Endothelial cell of umbilical vein (primary cell): ENCODE measurements around the gene TUBA4A. TPM values are rescaled to one million over a fixed set of nuclear protein-coding genes. Genes with fewer than 3 reads are reported as not detected.
A peak's percentile ranks its signal among the peaks of the same experiment; 100 is the strongest.

Source experiments
- BruUV-seq: library from RNA; stranded (reverse); fragments of 400-500 nt; replicated peaks from 2 replicates; lab custom pipeline; 2021; lab: Mats Ljungman, UMichigan
- CTCF ChIA-PET: fragments of 300-600, 350-600 bp; sonication (Branson Sonifier 250); formaldehyde crosslinking; loops from one replicate; lab custom pipeline; 2021; ENCODE audit warnings: antibody characterized with exemption, inconsistent platforms; lab: Charles Lee
- POLR2A ChIA-PET: fragments of 300-600, 350-600 bp; sonication (Branson Sonifier 250); formaldehyde crosslinking; loops from one replicate; lab custom pipeline; 2021; ENCODE audit warnings: antibody characterized with exemption, inconsistent platforms; lab: Charles Lee
- DNase-seq: peaks from one replicate; pipeline ENCODE4 v3.0.0-alpha.2; 2011; ENCODE audit warnings: low read depth, low spot score
- FAIRE-seq: peaks from 2 replicates; lab custom pipeline; 2011; peaks lifted over from hg19 to GRCh38; lab: Jason Lieb, UNC
- H2AFZ ChIP-seq: 2 replicates; pipeline ENCODE4 v1.6.0; 2012; ENCODE audit warnings: low read depth, low read length, control low read depth, inconsistent platforms
- H3K27ac ChIP-seq: 2 replicates; pipeline ENCODE4 v1.5.1; 2011; ENCODE audit warnings: low read depth, mild to moderate bottlenecking, control low read depth, low read length, moderate library complexity; ENCODE audit not compliant: insufficient read depth
- H3K27me3 ChIP-seq, 2 experiments: 2 replicates each; pipeline versions ENCODE4 v1.6.0 to v1.6.1; 2011; ENCODE audit warnings: low read length in 2 of 2, mixed read lengths in 1 of 2; ENCODE audit not compliant: control insufficient read depth in 2 of 2, insufficient read depth in 2 of 2
- H3K36me3 ChIP-seq, 2 experiments: 2 replicates in 1 of 2; 3 replicates in 1 of 2; pipeline ENCODE4 v1.5.1; 2011; ENCODE audit warnings: low read length in 2 of 2, mild to moderate bottlenecking in 1 of 2, moderate library complexity in 1 of 2; ENCODE audit not compliant: control insufficient read depth in 2 of 2, insufficient read depth in 2 of 2; ENCODE audit errors: extremely low read depth in 1 of 2
- H3K4me1 ChIP-seq: 3 replicates; pipeline ENCODE4 v1.5.1; 2011; ENCODE audit warnings: mild to moderate bottlenecking, low read length; ENCODE audit not compliant: control insufficient read depth, insufficient read depth; ENCODE audit errors: extremely low read depth
- H3K4me2 ChIP-seq: 2 replicates; pipeline ENCODE4 v1.6.1; 2011; ENCODE audit warnings: low read length, control low read depth, mixed read lengths; ENCODE audit not compliant: insufficient read depth
- H3K4me3 ChIP-seq, 3 experiments: fragments of 200-600 bp in 1 of 3; sonication (generic), shearing (Covaris generic) in 1 of 3; replicated peaks in 1 of 3; 2 replicates each; pipeline ENCODE4 v1.5.1; 2011 to 2016; ENCODE audit warnings: control low read depth in 3 of 3, low read length in 3 of 3, mild to moderate bottlenecking in 2 of 3, inconsistent platforms in 1 of 3, low read depth in 1 of 3, moderate library complexity in 1 of 3; ENCODE audit not compliant: insufficient read depth in 1 of 3
- H3K79me2 ChIP-seq: 2 replicates; pipeline ENCODE4 v1.6.0; 2012; ENCODE audit warnings: low read length, inconsistent platforms; ENCODE audit not compliant: control insufficient read depth, insufficient read depth
- H3K9ac ChIP-seq: replicated peaks from 2 replicates; pipeline ENCODE3; 2011; ENCODE audit warnings: low read length, control low read depth; ENCODE audit not compliant: insufficient read depth; ENCODE audit errors: extremely low read depth
- H3K9me1 ChIP-seq: replicated peaks from 3 replicates; pipeline ENCODE4 v1.6.0; 2011; ENCODE audit warnings: mild to moderate bottlenecking, low read length; ENCODE audit not compliant: control insufficient read depth, insufficient read depth; ENCODE audit errors: extremely low read depth
- H3K9me3 ChIP-seq: replicated peaks from 2 replicates; pipeline ENCODE4 v1.5.1; 2012; ENCODE audit warnings: low read length, inconsistent platforms; ENCODE audit not compliant: control insufficient read depth, insufficient read depth
- H4K20me1 ChIP-seq: replicated peaks from 2 replicates; pipeline ENCODE3; 2011; ENCODE audit warnings: mild to moderate bottlenecking, low read length; ENCODE audit not compliant: control insufficient read depth, insufficient read depth; ENCODE audit errors: extremely low read depth
- CTCF ChIP-seq, 2 donors: IDR thresholded peaks; 1 replicate in 1 of 2; 2 replicates in 1 of 2; pipeline ENCODE4 v1.5.1; 2011; ENCODE audit warnings: low read length in 2 of 2, mild to moderate bottlenecking in 2 of 2, moderate library complexity in 2 of 2, control low read depth in 1 of 2, inconsistent platforms in 1 of 2, low read depth in 1 of 2; ENCODE audit not compliant: insufficient read depth in 1 of 2; ENCODE audit errors: extremely low read depth in 1 of 2
- GATA2 ChIP-seq: IDR thresholded peaks from 2 replicates; pipeline ENCODE4 v1.7.0; 2011; ENCODE audit warnings: low read depth, mild to moderate bottlenecking, moderate library complexity, mixed read lengths, low read length; ENCODE audit not compliant: insufficient read length, insufficient read depth
- JUN ChIP-seq: IDR thresholded peaks from 2 replicates; pipeline ENCODE4 v1.6.1; 2011; ENCODE audit warnings: borderline replicate concordance, low read depth; ENCODE audit not compliant: insufficient read length, insufficient read depth
- MYC ChIP-seq: IDR thresholded peaks from one replicate; pipeline ENCODE4 v1.6.1; 2011; ENCODE audit warnings: mild to moderate bottlenecking, low read depth, low read length
- POLR2A ChIP-seq: IDR thresholded peaks from 2 replicates; pipeline ENCODE4 v1.6.1; 2012; ENCODE audit warnings: low read depth, mild to moderate bottlenecking, control low read depth, low read length
- POLR2AphosphoS5 ChIP-seq: IDR thresholded peaks from 2 replicates; pipeline ENCODE4 v1.6.1; 2012; ENCODE audit warnings: low read depth, mild to moderate bottlenecking, control low read depth, low read length, moderate library complexity; ENCODE audit not compliant: insufficient read depth
- dilution Hi-C: fragments of 300-500 bp; cut with MboI; formaldehyde crosslinking; loops from one replicate; pipeline ENCODE4 v1.15.0; 2019; ENCODE audit warnings: low sequenced_read_pairs; ENCODE audit not compliant: extremely low pct_ligation_motif_present
- intact Hi-C: fragments of 100-400 bp; cut with micrococcal nuclease; formaldehyde crosslinking; loops from one replicate; pipeline ENCODE4 v1.10.0; 2022
- polyA plus RNA-seq, 4 experiments: library from polyadenylated mRNA; depleted of rRNA in 3 of 4; stranded (reverse) in 3 of 4; unstranded in 1 of 4; fragments of >200 nt; gene quantifications; 2 replicates each; pipeline versions ENCODE4 v1.2.1 to v1.2.3, GENCODE V29; 2011 to 2012; ENCODE audit warnings: missing spikeins in 1 of 4
- total RNA-seq: library from RNA; stranded (reverse); gene quantifications from 2 replicates; pipeline ENCODE4 v1.2.3, GENCODE V29; 2021

Gene TUBA4A
- total and polyA plus RNA-seq, 2 donors (not counting 3 experiments of a cell fraction or from before 2014, with no cell fraction given), result 16.5 to 24.8 TPM

GRCh38 chr2:219289537-219290361 is 36.0 kb upstream of the TUBA4A start:
- Histone ChIP-seq H2AFZ (no peak overlapping the region), H3K36me3 (peaks cover 0 to 5% of the 10 kb centered on the region in 2 experiments), H3K4me2 (no peak overlapping the region), H3K9ac (no peak overlapping the region), H3K79me2 (no peaks in the 10 kb centered on the region), H3K27ac (no peak overlapping the region), H3K9me3 (no peaks in the 10 kb centered on the region), H3K9me1 (no peaks in the 10 kb centered on the region), H3K4me3 (no peak overlapping the region), H3K4me1 (peaks cover 4% of the 10 kb centered on the region), H3K27me3 (peaks cover 0 to 1% of the 10 kb centered on the region in 2 experiments), H4K20me1 (no peaks in the 10 kb centered on the region)
- FAIRE-seq, result no peak
- peak; percentile 73 for DNase-seq
- dilution Hi-C loops (no loop called here), intact Hi-C loops (no loop called here)
- BruUV-seq, result no TSS peak
- ChIA-PET CTCF (interaction anchor here (11.2 kb wide), 1 partner anchor 8 kb away, joined by 253 read pairs; the partner anchor contains the start of gene DNAJB2), POLR2A (no interaction called here)
- no peak for TF ChIP-seq CTCF (IDR thresholded peaks at IDR 0.05; ENCODE audit: extremely low read depth in 1 of 2, insufficient read depth in 1 of 2, low read depth in 1 of 2, low read length in 2 of 2)
- TF ChIP-seq JUN, result no peak
- no peak for TF ChIP-seq MYC
- TF ChIP-seq GATA2, result no peak
- TF ChIP-seq POLR2AphosphoS5, result no peak
- TF ChIP-seq POLR2A, result no peak
